ENCODE results near the gene THRAP3. TPM values are rescaled to one million over a fixed set of nuclear protein-coding genes. Genes with fewer than 3 reads are reported as not detected.
"Not testable (repeated sequence)": the region's sequence is repeated elsewhere in the genome, so short reads cannot be mapped to it uniquely, and the experiment has no call there.

THRAP3 gene
- total RNA-seq, 4 donors from 2014 or later: 25.8 to 73.7 (median 59.9) TPM

GRCh38 chr1:36182734-36183133 lies 41.5 kb upstream of the THRAP3 start:
- Histone ChIP-seq H3K4me3 (no peak overlapping the region), H3K27ac (peak overlapping the region; percentile 69 to 85 (median 73)), H3K4me1 (peaks cover 4 to 37% (median 17%) of the 10 kb centered on the region in 4 donors), H3K36me3 (peaks cover 0 to 24% (median 4%) of the 10 kb centered on the region in 4 donors), H3K9me3 (no peaks in the 10 kb centered on the region), H3K27me3 (no peaks in the 10 kb centered on the region)
- intact Hi-C loops (cut with DNase I; ENCODE audit: low total_unique reads): no loop called here
- WGBS, 2 donors (ENCODE audit: low coverage in 1 of 2): 74% methylated on average over 2 of the region's 2 CpGs; no CpG with 5 or more reads in 1 of the 2 donors
- DNase-seq: no peak
- TF ChIP-seq POLR2A (IDR thresholded peaks at IDR 0.05) (no peak), POLR2AphosphoS5 (IDR thresholded peaks at IDR 0.05) (no peak), EP300 (IDR thresholded peaks at IDR 0.05; ENCODE audit: low read depth) (no peak)
- TF ChIP-seq, protein P1, sequence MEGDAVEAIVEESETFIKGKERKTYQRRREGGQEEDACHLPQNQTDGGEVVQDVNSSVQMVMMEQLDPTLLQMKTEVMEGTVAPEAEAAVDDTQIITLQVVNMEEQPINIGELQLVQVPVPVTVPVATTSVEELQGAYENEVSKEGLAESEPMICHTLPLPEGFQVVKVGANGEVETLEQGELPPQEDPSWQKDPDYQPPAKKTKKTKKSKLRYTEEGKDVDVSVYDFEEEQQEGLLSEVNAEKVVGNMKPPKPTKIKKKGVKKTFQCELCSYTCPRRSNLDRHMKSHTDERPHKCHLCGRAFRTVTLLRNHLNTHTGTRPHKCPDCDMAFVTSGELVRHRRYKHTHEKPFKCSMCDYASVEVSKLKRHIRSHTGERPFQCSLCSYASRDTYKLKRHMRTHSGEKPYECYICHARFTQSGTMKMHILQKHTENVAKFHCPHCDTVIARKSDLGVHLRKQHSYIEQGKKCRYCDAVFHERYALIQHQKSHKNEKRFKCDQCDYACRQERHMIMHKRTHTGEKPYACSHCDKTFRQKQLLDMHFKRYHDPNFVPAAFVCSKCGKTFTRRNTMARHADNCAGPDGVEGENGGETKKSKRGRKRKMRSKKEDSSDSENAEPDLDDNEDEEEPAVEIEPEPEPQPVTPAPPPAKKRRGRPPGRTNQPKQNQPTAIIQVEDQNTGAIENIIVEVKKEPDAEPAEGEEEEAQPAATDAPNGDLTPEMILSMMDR (IDR thresholded peaks at IDR 0.05): no peak
- in situ Hi-C loops (cut with MboI; ENCODE audit: low pct_ligation_motif_present in 1 of 4, low pct_unique_long_range_greater_than_20kb in 1 of 4, low sequenced_read_pairs in 3 of 4): loop anchor here (10.0 to 25.0 kb wide), 4 partner anchors 78 to 230 kb away; no protein-coding TSS in a partner anchor

- no peaks in the 10 kb centered on the region for H3K9me3 ChIP-seq
- peak overlapping the region; percentile 69 to 85 (median 73) for H3K27ac ChIP-seq
- H3K4me3 ChIP-seq: no peak overlapping the region
- peaks cover 8 to 34% (median 12%) of the 10 kb centered on the region in 4 donors for H3K4me1 ChIP-seq
- intact Hi-C loops (cut with DNase I; ENCODE audit: low total_unique reads): no loop called here
- WGBS, 2 donors (ENCODE audit: low coverage in 1 of 2): 76 to 86% methylated on average over 2 of the region's 2 CpGs
- H3K36me3 ChIP-seq: peaks cover 0 to 24% (median 3%) of the 10 kb centered on the region in 4 donors
- in situ Hi-C loops (cut with MboI; ENCODE audit: low pct_ligation_motif_present in 1 of 4, low pct_unique_long_range_greater_than_20kb in 1 of 4, low sequenced_read_pairs in 3 of 4): loop anchor here (10.0 to 25.0 kb wide), 4 partner anchors 79 to 229 kb away; no protein-coding TSS in a partner anchor
- no peaks in the 10 kb centered on the region for H3K27me3 ChIP-seq
- DNase-seq: no peak
- TF ChIP-seq POLR2A (IDR thresholded peaks at IDR 0.05) (no peak), EP300 (IDR thresholded peaks at IDR 0.05; ENCODE audit: low read depth) (no peak), POLR2AphosphoS5 (IDR thresholded peaks at IDR 0.05) (peak; percentile 39 to 75 (median 46))
- TF ChIP-seq, protein P1 (IDR thresholded peaks at IDR 0.05): no peak
Measured at GRCh38 chr1:36183309-36183856, 40.9 kb upstream of the THRAP3 start.

GRCh38 chr1:36187800-36188593 lies 36.2 kb upstream of the THRAP3 start:
- in situ Hi-C loops (cut with MboI; ENCODE audit: low pct_ligation_motif_present in 1 of 4, low pct_unique_long_range_greater_than_20kb in 1 of 4, low sequenced_read_pairs in 3 of 4): loop anchor here (10.0 to 25.0 kb wide), 4 partner anchors 83 to 224 kb away; no protein-coding TSS in a partner anchor
- Histone ChIP-seq H3K4me3 (no peak overlapping the region), H3K9me3 (no peaks in the 10 kb centered on the region), H3K27me3 (no peaks in the 10 kb centered on the region), H3K36me3 (no peaks in the 10 kb centered on the region), H3K27ac (peak overlapping the region; percentile 77 to 87 (median 82)), H3K4me1 (peaks cover 0 to 14% (median 5%) of the 10 kb centered on the region in 4 donors)
- TF ChIP-seq, protein P1 (IDR thresholded peaks at IDR 0.05): peak; percentile 84 to 97 (median 87)
- TF ChIP-seq POLR2AphosphoS5 (IDR thresholded peaks at IDR 0.05): peak; percentile 8 to 62 (median 42)
- TF ChIP-seq POLR2A (IDR thresholded peaks at IDR 0.05): no peak
- TF ChIP-seq EP300 (IDR thresholded peaks at IDR 0.05; ENCODE audit: low read depth): no peak
- WGBS, 2 donors (ENCODE audit: low coverage in 1 of 2): 4% methylated on average over 9 of the region's 9 CpGs; no CpG with 5 or more reads in 1 of the 2 donors
- peak; percentile 88 for DNase-seq
- intact Hi-C loops (cut with DNase I; ENCODE audit: low total_unique reads): loop anchor here (2.0 kb wide), 1 partner anchor 39 kb away; the partner anchor contains the start of gene TRAPPC3

- intact Hi-C loops (cut with DNase I; ENCODE audit: low total_unique reads); H3K9me3 ChIP-seq; DNase-seq; H3K27ac ChIP-seq; H3K27me3 ChIP-seq; H3K4me1 ChIP-seq; H3K36me3 ChIP-seq; H3K4me3 ChIP-seq: not testable (repeated sequence)
- 83% methylated on average over 12 of the region's 12 CpGs; no CpG with 5 or more reads in 1 of the 2 donors for WGBS, 2 donors (ENCODE audit: low coverage in 1 of 2)
- in situ Hi-C loops (cut with MboI; ENCODE audit: low pct_ligation_motif_present in 1 of 4, low pct_unique_long_range_greater_than_20kb in 1 of 4, low sequenced_read_pairs in 3 of 4): loop anchor here (10.0 to 25.0 kb wide), 4 partner anchors 78 to 215 kb away; no protein-coding TSS in a partner anchor
Measured at GRCh38 chr1:36196805-36197204, 27.4 kb upstream of the THRAP3 start.
